GM12892 (cell line): ENCODE data around the gene CDKL1.

Source experiments
- POLR2A ChIP-seq: IDR thresholded peaks from 2 replicates; pipeline ENCODE4 v1.6.1; 2011; ENCODE audit warnings: low read depth, low read length, control low read depth
- POLR2AphosphoS5 ChIP-seq: IDR thresholded peaks from 2 replicates; pipeline ENCODE4 v1.6.1; 2011; ENCODE audit warnings: low read depth, low read length, control low read depth

GRCh38 chr14:50360093-50360492 is 36.6 kb downstream of the CDKL1 start:
- TF ChIP-seq POLR2A (no peak), POLR2AphosphoS5 (no peak)
